ENCODE results near the gene STON1. TPM values are rescaled to one million over a fixed set of nuclear protein-coding genes. Genes with fewer than 3 reads are reported as not detected.

Gene STON1
- total RNA-seq, 1 donor from 2014 or later: 51.7 TPM

DNA sequence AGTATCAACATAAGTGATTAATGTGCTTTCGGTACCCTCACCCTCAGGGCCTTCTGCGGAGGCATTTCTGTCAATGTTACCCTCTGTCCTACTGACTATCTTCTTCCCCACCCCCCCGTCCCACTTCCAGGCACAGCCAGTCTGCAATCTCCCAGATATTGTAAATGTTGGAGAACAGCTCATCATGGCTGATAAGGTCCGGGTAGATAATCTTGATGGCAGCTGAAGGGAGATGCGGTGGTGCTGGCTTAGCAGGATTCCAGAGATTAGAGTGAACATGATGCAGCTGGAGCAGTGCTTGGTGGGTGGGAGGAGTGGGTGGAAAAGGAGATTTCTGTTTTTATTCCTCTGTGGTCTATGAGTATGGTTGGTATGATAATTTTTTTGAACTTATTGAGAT is 103.2 kb downstream of the STON1 start:
- no peak overlapping the region for H3K4me3 Mint-ChIP-seq
- TF ChIP-seq EZH2phosphoT487 (IDR thresholded peaks at IDR 0.05) (no peak), EZH2 (IDR thresholded peaks at IDR 0.05) (no peak)
- TF ChIP-seq, protein P1, sequence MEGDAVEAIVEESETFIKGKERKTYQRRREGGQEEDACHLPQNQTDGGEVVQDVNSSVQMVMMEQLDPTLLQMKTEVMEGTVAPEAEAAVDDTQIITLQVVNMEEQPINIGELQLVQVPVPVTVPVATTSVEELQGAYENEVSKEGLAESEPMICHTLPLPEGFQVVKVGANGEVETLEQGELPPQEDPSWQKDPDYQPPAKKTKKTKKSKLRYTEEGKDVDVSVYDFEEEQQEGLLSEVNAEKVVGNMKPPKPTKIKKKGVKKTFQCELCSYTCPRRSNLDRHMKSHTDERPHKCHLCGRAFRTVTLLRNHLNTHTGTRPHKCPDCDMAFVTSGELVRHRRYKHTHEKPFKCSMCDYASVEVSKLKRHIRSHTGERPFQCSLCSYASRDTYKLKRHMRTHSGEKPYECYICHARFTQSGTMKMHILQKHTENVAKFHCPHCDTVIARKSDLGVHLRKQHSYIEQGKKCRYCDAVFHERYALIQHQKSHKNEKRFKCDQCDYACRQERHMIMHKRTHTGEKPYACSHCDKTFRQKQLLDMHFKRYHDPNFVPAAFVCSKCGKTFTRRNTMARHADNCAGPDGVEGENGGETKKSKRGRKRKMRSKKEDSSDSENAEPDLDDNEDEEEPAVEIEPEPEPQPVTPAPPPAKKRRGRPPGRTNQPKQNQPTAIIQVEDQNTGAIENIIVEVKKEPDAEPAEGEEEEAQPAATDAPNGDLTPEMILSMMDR (IDR thresholded peaks at IDR 0.05): no peak

DNA sequence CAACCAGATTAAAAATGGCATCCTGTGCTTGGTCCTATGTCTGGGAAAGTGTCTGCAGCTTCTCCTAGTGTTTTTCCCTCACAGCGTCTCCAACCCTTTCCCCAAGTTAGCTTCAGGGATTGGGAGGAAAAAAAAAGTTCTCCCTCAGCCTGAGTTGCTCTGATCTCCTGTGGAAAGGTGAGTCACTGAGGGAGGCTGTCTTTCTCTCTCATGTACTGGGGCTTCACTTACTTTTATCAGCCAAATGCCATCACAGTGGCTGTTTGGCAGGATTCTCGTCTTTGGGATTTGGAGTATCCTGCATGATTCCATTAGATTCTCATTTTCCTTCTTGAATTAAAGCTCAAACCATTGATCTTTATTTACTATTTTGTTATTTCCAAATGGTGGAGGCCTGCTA is 105.8 kb downstream of the STON1 start:
- TF ChIP-seq EZH2phosphoT487 (IDR thresholded peaks at IDR 0.05) (no peak), EZH2 (IDR thresholded peaks at IDR 0.05) (no peak)
- TF ChIP-seq, protein P1 (IDR thresholded peaks at IDR 0.05): no peak
- no peaks in the 10 kb centered on the region for H3K79me2 ChIP-seq (ENCODE audit: low read depth)
- H3K4me3 ChIP-seq: no peak overlapping the region
- Mint-ChIP-seq H3K27me3 (ENCODE audit: insufficient read depth, low read depth) (no peaks in the 10 kb centered on the region), H3K36me3 (no peaks in the 10 kb centered on the region), H3K9me3 (peaks cover 5% of the 10 kb centered on the region), H3K27ac (no peak overlapping the region), H3K4me1 (no peaks in the 10 kb centered on the region), H3K4me3 (no peak overlapping the region)
- no peaks in the 10 kb centered on the region for H3F3A ChIP-seq (ENCODE audit: low read depth)
- DNase-seq (ENCODE audit: low spot score): no peak
- no peak overlapping the region for H3K27ac ChIP-seq
- H3K4me1 ChIP-seq: no peaks in the 10 kb centered on the region
- no peak overlapping the region for H3K4me2 ChIP-seq
- no peak overlapping the region for H2AFZ ChIP-seq (replicated peaks)
- H4K20me1 ChIP-seq (ENCODE audit: low read depth): no peaks in the 10 kb centered on the region
- no peaks in the 10 kb centered on the region for H3K9me3 ChIP-seq (ENCODE audit: low read depth)
- no peaks in the 10 kb centered on the region for H3K36me3 ChIP-seq
- no peak overlapping the region for H3K9ac ChIP-seq
- H3K27me3 ChIP-seq: no peaks in the 10 kb centered on the region

More for the DNA sequence above, 103.2 kb downstream of the STON1 start:
- H3K36me3 ChIP-seq: no peaks in the 10 kb centered on the region
- H3K4me3 ChIP-seq: no peak overlapping the region
- H3K27me3 Mint-ChIP-seq (ENCODE audit: insufficient read depth, low read depth): no peaks in the 10 kb centered on the region
- no peaks in the 10 kb centered on the region for H3F3A ChIP-seq (ENCODE audit: low read depth)
- no peaks in the 10 kb centered on the region for H3K4me1 ChIP-seq
- H3K27ac Mint-ChIP-seq: no peak overlapping the region
- no peaks in the 10 kb centered on the region for H3K4me1 Mint-ChIP-seq
- H3K9me3 ChIP-seq (ENCODE audit: low read depth): no peaks in the 10 kb centered on the region
- H3K27me3 ChIP-seq: no peaks in the 10 kb centered on the region
- DNase-seq (ENCODE audit: low spot score): no peak
- no peak overlapping the region for H3K4me2 ChIP-seq
- no peak overlapping the region for H2AFZ ChIP-seq (replicated peaks)
- no peaks in the 10 kb centered on the region for H3K79me2 ChIP-seq (ENCODE audit: low read depth)
- H3K36me3 Mint-ChIP-seq: no peaks in the 10 kb centered on the region
- no peak overlapping the region for H3K9ac ChIP-seq
- no peak overlapping the region for H3K27ac ChIP-seq
- peaks cover 5% of the 10 kb centered on the region for H3K9me3 Mint-ChIP-seq
- no peaks in the 10 kb centered on the region for H4K20me1 ChIP-seq (ENCODE audit: low read depth)

DNA sequence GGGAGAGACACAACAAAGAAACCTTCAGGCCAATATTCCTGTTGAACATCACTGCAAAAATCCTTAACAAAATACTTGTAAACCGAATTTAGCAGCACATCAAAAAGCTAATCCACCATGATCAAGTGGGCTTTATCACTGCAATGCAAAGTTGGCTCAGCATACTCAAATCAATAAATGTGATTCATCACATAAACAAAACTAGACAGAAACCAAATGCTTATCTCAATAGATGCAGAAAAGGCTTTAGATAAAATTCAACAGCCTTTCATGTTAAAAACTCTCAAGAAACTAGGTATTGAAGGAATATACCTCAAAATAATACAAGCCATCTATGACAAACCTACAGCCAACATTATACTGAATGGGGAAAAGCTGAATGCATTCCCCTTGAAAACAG is 108.3 kb downstream of the STON1 start:
- Mint-ChIP-seq H3K4me3 (no peak overlapping the region), H3K4me1 (no peaks in the 10 kb centered on the region), H3K9me3 (peaks cover 5% of the 10 kb centered on the region), H3K27ac (no peak overlapping the region), H3K36me3 (no peaks in the 10 kb centered on the region), H3K27me3 (ENCODE audit: insufficient read depth, low read depth) (peaks cover 2% of the 10 kb centered on the region)
- Histone ChIP-seq H2AFZ (replicated peaks) (no peak overlapping the region), H3K27me3 (no peaks in the 10 kb centered on the region), H3K36me3 (no peaks in the 10 kb centered on the region), H3K4me3 (no peak overlapping the region), H3K4me1 (no peaks in the 10 kb centered on the region), H4K20me1 (ENCODE audit: low read depth) (no peaks in the 10 kb centered on the region), H3K79me2 (ENCODE audit: low read depth) (no peaks in the 10 kb centered on the region), H3F3A (ENCODE audit: low read depth) (no peaks in the 10 kb centered on the region), H3K9me3 (ENCODE audit: low read depth) (no peaks in the 10 kb centered on the region), H3K27ac (no peak overlapping the region), H3K4me2 (no peak overlapping the region), H3K9ac (no peak overlapping the region)
- TF ChIP-seq EZH2phosphoT487 (IDR thresholded peaks at IDR 0.05): no peak
- TF ChIP-seq, protein P1 (IDR thresholded peaks at IDR 0.05): no peak
- no peak for DNase-seq (ENCODE audit: low spot score)

Small RNA genes within 50 kb of the gene (small RNA-seq; reads per million reads assigned to genes)
- gene RNU6-282P: not detected
- not detected for gene TPT1P11

Other genes starting within 250 kb of the STON1 start
- 45.4 and 51.0 TPM in 2 replicates for gene FOXN2, start 215.5 kb upstream of the STON1 start, total RNA-seq (ENCODE audit: low replicate concordance)
- gene PPP1R21, start 89.4 kb upstream of the STON1 start, total RNA-seq (ENCODE audit: low replicate concordance): 14.1 and 29.1 TPM in 2 replicates
- gene GTF2A1L, start 87.7 kb downstream of the STON1 start, total RNA-seq (ENCODE audit: low replicate concordance): 1.6 and 3.7 TPM in 2 replicates
- not detected in 2 replicates for gene LHCGR, start 225.6 kb downstream of the STON1 start, total RNA-seq (ENCODE audit: low replicate concordance)